ELR (cell line): ENCODE results near the gene RNF32.
A peak's percentile ranks its signal among the peaks of the same experiment; 100 is the strongest.
"Not testable (repeated sequence)": the region's sequence is repeated elsewhere in the genome, so short reads cannot be mapped to it uniquely, and the experiment has no call there.

Experiments
- DNase-seq: peaks from one replicate; pipeline ENCODE4 v3.0.0-alpha.2; 2015; ENCODE audit warnings: low read depth

The RNF32 gene

GRCh38 chr7:156642306-156643045, 1.9 kb downstream of the RNF32 start:
- DNase-seq, result no peak

GRCh38 chr7:156647330-156647729, 6.8 kb downstream of the RNF32 start:
- DNase-seq, result not testable (repeated sequence)

- peak; percentile 53 for DNase-seq
These were observed 9.5 kb downstream of the RNF32 start for GRCh38 chr7:156650042-156650441.

GRCh38 chr7:156651474-156651873, 10.9 kb downstream of the RNF32 start:
- DNase-seq, result peak; percentile 16

GRCh38 chr7:156652886-156653568, 12.5 kb downstream of the RNF32 start:
- DNase-seq, result peak; percentile 62

GRCh38 chr7:156654511-156655234, 14.1 kb downstream of the RNF32 start:
- no peak for DNase-seq

- DNase-seq, result no peak
These were observed 14.7 kb downstream of the RNF32 start for GRCh38 chr7:156655251-156655650.

- DNase-seq, result no peak
These were observed 15.4 kb downstream of the RNF32 start for GRCh38 chr7:156655983-156656382.

GRCh38 chr7:156656598-156656997, 16.0 kb downstream of the RNF32 start:
- no peak for DNase-seq

GRCh38 chr7:156657681-156658080, 17.1 kb downstream of the RNF32 start:
- no peak for DNase-seq

GRCh38 chr7:156659203-156659602, 18.6 kb downstream of the RNF32 start:
- no peak for DNase-seq

GRCh38 chr7:156659961-156660360, 19.4 kb downstream of the RNF32 start:
- DNase-seq, result no peak

GRCh38 chr7:156661637-156662036, 21.1 kb downstream of the RNF32 start:
- DNase-seq, result no peak

GRCh38 chr7:156662277-156662676, 21.7 kb downstream of the RNF32 start:
- no peak for DNase-seq

GRCh38 chr7:156665101-156665500, 24.5 kb downstream of the RNF32 start:
- DNase-seq, result no peak

- no peak for DNase-seq
These were observed 26.0 kb downstream of the RNF32 start for GRCh38 chr7:156666368-156667109.

- no peak for DNase-seq
These were observed 26.5 kb downstream of the RNF32 start for GRCh38 chr7:156667110-156667426.

- DNase-seq, result peak; percentile 19
These were observed 27.7 kb downstream of the RNF32 start for GRCh38 chr7:156668130-156668741.

GRCh38 chr7:156669035-156669828, 28.7 kb downstream of the RNF32 start:
- DNase-seq, result no peak

GRCh38 chr7:156673454-156673853, 32.9 kb downstream of the RNF32 start:
- DNase-seq, result no peak

- no peak for DNase-seq
These were observed 33.3 kb downstream of the RNF32 start for GRCh38 chr7:156673902-156674301.
